ENCODE measurements around the gene RNU11. TPM values are rescaled to one million over a fixed set of nuclear protein-coding genes. Genes with fewer than 3 reads are reported as not detected.
"Not testable (repeated sequence)": the region's sequence is repeated elsewhere in the genome, so short reads cannot be mapped to it uniquely, and the experiment has no call there.

RNU11 gene
- total RNA-seq, 1 experiment from 2014 or later, result not detected

GRCh38 chr1:28684937-28685336 is 36.5 kb downstream of the RNU11 start:
- Histone ChIP-seq H3K4me1 (ENCODE audit: insufficient read depth, low read length, poor library complexity, severe bottlenecking) (no peaks in the 10 kb centered on the region), H3K4me3 (ENCODE audit: low read depth, low read length, poor library complexity, severe bottlenecking) (no peak overlapping the region), H3K9me3 (ENCODE audit: low read depth, low read length, poor library complexity, severe bottlenecking) (no peaks in the 10 kb centered on the region), H3K36me3 (ENCODE audit: insufficient read depth, low read length, poor library complexity, severe bottlenecking) (no peaks in the 10 kb centered on the region), H3K27ac (ENCODE audit: low read depth, low read length, poor library complexity, severe bottlenecking) (no peak overlapping the region), H3K27me3 (replicated peaks; ENCODE audit: insufficient read depth, low read depth, low read length, poor library complexity) (no peaks in the 10 kb centered on the region)
- DNase-seq (ENCODE audit: low spot score), result no peak
- TF ChIP-seq CTCF (conservative IDR thresholded peaks at IDR 0.05; ENCODE audit: low read depth, low read length) (no peak), EZH2 (IDR thresholded peaks at IDR 0.05; ENCODE audit: borderline replicate concordance, low read depth, low read length, poor library complexity, severe bottlenecking) (no peak)
- intact Hi-C loops (cut with micrococcal nuclease; ENCODE audit: unreplicated experiment), result no loop called here
- ChIA-PET POLR2A (ENCODE audit: low non-redundant PET) (no interaction called here), CTCF (no interaction called here)
- BruUV-seq (replicated peaks), result no TSS peak

- intact Hi-C loops (cut with micrococcal nuclease; ENCODE audit: unreplicated experiment); H3K9me3 ChIP-seq (ENCODE audit: low read depth, low read length, poor library complexity, severe bottlenecking); H3K4me3 ChIP-seq (ENCODE audit: low read depth, low read length, poor library complexity, severe bottlenecking); BruUV-seq (replicated peaks); H3K27me3 ChIP-seq (replicated peaks; ENCODE audit: insufficient read depth, low read depth, low read length, poor library complexity); H3K4me1 ChIP-seq (ENCODE audit: insufficient read depth, low read length, poor library complexity, severe bottlenecking); CTCF ChIA-PET; DNase-seq (ENCODE audit: low spot score); H3K27ac ChIP-seq (ENCODE audit: low read depth, low read length, poor library complexity, severe bottlenecking): not testable (repeated sequence)
- POLR2A ChIA-PET (ENCODE audit: low non-redundant PET), result interaction anchor here (0.6 kb wide), 1 partner anchor 111 kb away, joined by 3 read pairs; no protein-coding TSS in a partner anchor
- peaks cover 20% of the 10 kb centered on the region for H3K36me3 ChIP-seq (ENCODE audit: insufficient read depth, low read length, poor library complexity, severe bottlenecking)
Measured at GRCh38 chr1:28691627-28692026, 43.2 kb downstream of the RNU11 start.

Other genes with a start within 250 kb of the RNU11 start
- 111 and 125 TPM in 2 replicates for gene RCC1, start 142.6 kb upstream of the RNU11 start, total RNA-seq (2021)
- 33.8 and 38.8 TPM in 2 replicates for gene TRNAU1AP, start 95.5 kb upstream of the RNU11 start, total RNA-seq (2021)
- gene RAB42, start 56.3 kb upstream of the RNU11 start, total RNA-seq (2021), result 2.4 and 3.5 TPM in 2 replicates
- gene TAF12, start 5.5 kb upstream of the RNU11 start, total RNA-seq (2021), result 17.9 and 22.6 TPM in 2 replicates
- 20.9 and 23.0 TPM in 2 replicates for gene GMEB1, start 20.2 kb downstream of the RNU11 start, total RNA-seq (2021)
- gene YTHDF2, start 88.3 kb downstream of the RNU11 start, total RNA-seq (2021), result 99.6 and 111 TPM in 2 replicates
- 0.79 and 0.97 TPM in 2 replicates for gene OPRD1, start 163.6 kb downstream of the RNU11 start, total RNA-seq (2021)

All from A673 (cell line).